ENCODE measurements around the gene KRTAP5-6.
A peak's percentile ranks its signal among the peaks of the same experiment; 100 is the strongest.

Gene KRTAP5-6

GRCh38 chr11:1696608-1697570, at the start of gene KRTAP5-6:
TSS of gene KRTAP5-6 (plus strand) at chr11:1697195. CDS start at chr11:1697246, 51 bp downstream.
- DNase-seq = no peak

- no peak for DNase-seq
Measured at GRCh38 chr11:1647901-1648652, 48.9 kb upstream of the KRTAP5-6 start.

- no peak for DNase-seq
Measured at GRCh38 chr11:1648653-1649420, 48.2 kb upstream of the KRTAP5-6 start.

- DNase-seq = no peak
Measured at GRCh38 chr11:1650034-1650917, 46.7 kb upstream of the KRTAP5-6 start.

- DNase-seq = no peak
Measured at GRCh38 chr11:1650918-1651262, 46.1 kb upstream of the KRTAP5-6 start.

GRCh38 chr11:1651411-1651980, 45.5 kb upstream of the KRTAP5-6 start:
- no peak for DNase-seq

- no peak for DNase-seq
Measured at GRCh38 chr11:1652026-1652425, 45.0 kb upstream of the KRTAP5-6 start.

- no peak for DNase-seq
Measured at GRCh38 chr11:1652442-1652770, 44.6 kb upstream of the KRTAP5-6 start.

GRCh38 chr11:1652771-1653540, 44.0 kb upstream of the KRTAP5-6 start:
- peak; percentile 31 to 67 for DNase-seq

- no peak for DNase-seq
Measured at GRCh38 chr11:1653541-1654387, 43.2 kb upstream of the KRTAP5-6 start.

GRCh38 chr11:1654388-1655167, 42.4 kb upstream of the KRTAP5-6 start:
- no peak for DNase-seq

- no peak for DNase-seq
Measured at GRCh38 chr11:1655168-1656060, 41.6 kb upstream of the KRTAP5-6 start.

- no peak for DNase-seq
Measured at GRCh38 chr11:1656061-1656441, 40.9 kb upstream of the KRTAP5-6 start.

GRCh38 chr11:1656670-1657069, 40.3 kb upstream of the KRTAP5-6 start:
- DNase-seq = no peak

- no peak for DNase-seq
Measured at GRCh38 chr11:1659506-1659905, 37.5 kb upstream of the KRTAP5-6 start.

GRCh38 chr11:1660111-1660867, 36.7 kb upstream of the KRTAP5-6 start:
- no peak for DNase-seq

Measured in Kasumi-1 (cell line).